Measurements from ENCODE around the gene NHLRC4.

NHLRC4 gene

GRCh38 chr16:551210-551609 is 15.6 kb upstream of the NHLRC4 start:
- no peak overlapping the region for H3K9ac ChIP-seq (ENCODE audit: low read length)
- H3K4me1 ChIP-seq (ENCODE audit: control insufficient read depth, insufficient read depth, low read length) = no peaks in the 10 kb centered on the region
- no peak overlapping the region for H3K27ac ChIP-seq (ENCODE audit: low read depth, low read length)
- no peaks in the 10 kb centered on the region for H3K27me3 ChIP-seq (ENCODE audit: control insufficient read depth, insufficient read depth, low read length)
- peaks cover 7% of the 10 kb centered on the region for H3K36me3 ChIP-seq (ENCODE audit: control insufficient read depth, insufficient read depth, low read length)
- no peak overlapping the region for H3K4me3 ChIP-seq (ENCODE audit: low read length)

DNA sequence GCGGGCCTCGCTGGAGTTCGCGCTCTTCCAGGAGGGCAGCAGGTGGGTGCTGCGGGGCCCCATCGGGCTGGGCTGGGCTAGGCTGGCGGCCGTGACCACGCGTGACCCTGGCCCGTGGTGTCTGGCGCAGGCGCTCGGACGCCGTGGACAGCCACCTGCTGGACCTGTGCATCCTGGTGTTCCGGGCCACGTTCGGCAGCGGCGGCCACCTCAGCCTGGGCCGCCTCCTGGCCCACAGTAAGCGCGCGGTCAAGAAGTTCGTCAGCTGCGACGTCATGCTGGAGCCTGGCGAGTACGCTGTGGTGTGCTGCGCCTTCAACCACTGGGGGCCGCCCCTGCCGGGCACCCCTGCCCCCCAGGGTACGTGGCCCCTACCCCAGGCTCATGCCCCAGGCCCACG is 14.6 kb upstream of the NHLRC4 start:
- no peak overlapping the region for H3K4me3 ChIP-seq (ENCODE audit: low read length)
- H3K27ac ChIP-seq (ENCODE audit: low read depth, low read length) = no peak overlapping the region
- H3K27me3 ChIP-seq (ENCODE audit: control insufficient read depth, insufficient read depth, low read length) = no peaks in the 10 kb centered on the region
- H3K36me3 ChIP-seq (ENCODE audit: control insufficient read depth, insufficient read depth, low read length) = peaks cover 7% of the 10 kb centered on the region
- H3K9ac ChIP-seq (ENCODE audit: low read length) = no peak overlapping the region
- no peaks in the 10 kb centered on the region for H3K4me1 ChIP-seq (ENCODE audit: control insufficient read depth, insufficient read depth, low read length)

GRCh38 chr16:553601-554296 is 13.1 kb upstream of the NHLRC4 start:
- H3K4me1 ChIP-seq (ENCODE audit: control insufficient read depth, insufficient read depth, low read length) = no peaks in the 10 kb centered on the region
- H3K9ac ChIP-seq (ENCODE audit: low read length) = no peak overlapping the region
- no peak overlapping the region for H3K4me3 ChIP-seq (ENCODE audit: low read length)
- peaks cover 4% of the 10 kb centered on the region for H3K27me3 ChIP-seq (ENCODE audit: control insufficient read depth, insufficient read depth, low read length)
- H3K27ac ChIP-seq (ENCODE audit: low read depth, low read length) = no peak overlapping the region
- H3K36me3 ChIP-seq (ENCODE audit: control insufficient read depth, insufficient read depth, low read length) = peaks cover 7% of the 10 kb centered on the region

- peaks cover 7% of the 10 kb centered on the region for H3K36me3 ChIP-seq (ENCODE audit: control insufficient read depth, insufficient read depth, low read length)
- H3K27me3 ChIP-seq (ENCODE audit: control insufficient read depth, insufficient read depth, low read length) = peaks cover 5% of the 10 kb centered on the region
- H3K4me3 ChIP-seq (ENCODE audit: low read length) = no peak overlapping the region
- no peak overlapping the region for H3K27ac ChIP-seq (ENCODE audit: low read depth, low read length)
- H3K4me1 ChIP-seq (ENCODE audit: control insufficient read depth, insufficient read depth, low read length) = no peaks in the 10 kb centered on the region
- no peak overlapping the region for H3K9ac ChIP-seq (ENCODE audit: low read length)
Measured at GRCh38 chr16:554297-554621, 12.5 kb upstream of the NHLRC4 start.

DNA sequence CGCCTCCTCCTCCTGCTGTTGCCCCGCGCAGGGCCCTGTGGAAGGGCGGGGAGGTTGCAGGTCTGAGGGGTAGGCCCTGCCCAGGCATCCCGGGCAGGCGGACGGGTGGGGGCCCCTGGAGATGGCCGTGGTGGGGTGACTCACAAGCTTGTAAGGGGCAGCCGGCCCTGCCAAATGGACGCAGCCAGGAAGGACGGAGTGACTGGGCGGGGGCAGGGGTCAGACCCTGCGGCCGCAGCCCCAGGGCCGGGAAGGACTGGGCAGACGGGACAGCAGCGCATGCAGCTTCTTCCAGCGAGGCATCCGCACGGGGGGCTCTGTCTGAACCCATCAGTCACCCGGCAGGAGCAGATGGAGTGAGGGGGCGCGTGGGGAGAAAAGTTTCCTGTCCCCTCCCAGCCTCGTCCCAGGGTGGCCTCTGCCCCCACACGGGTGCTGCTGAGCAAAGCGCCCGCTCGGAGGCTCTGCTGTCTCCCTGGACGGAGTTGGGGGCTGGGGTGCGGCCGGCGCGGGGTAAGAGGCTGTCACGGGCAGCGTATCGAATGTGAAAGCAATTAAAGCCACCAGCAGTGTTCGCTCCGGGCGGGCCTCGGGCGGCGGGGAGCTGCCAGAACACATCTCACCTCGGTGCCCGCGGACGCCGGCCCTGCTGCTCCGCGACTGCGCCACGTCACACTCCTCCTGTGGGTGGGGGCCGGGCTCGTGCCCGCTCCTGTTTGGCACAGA is 12.0 kb upstream of the NHLRC4 start:
- H3K36me3 ChIP-seq (ENCODE audit: control insufficient read depth, insufficient read depth, low read length) = peaks cover 4% of the 10 kb centered on the region
- H3K4me1 ChIP-seq (ENCODE audit: control insufficient read depth, insufficient read depth, low read length) = no peaks in the 10 kb centered on the region
- H3K27ac ChIP-seq (ENCODE audit: low read depth, low read length) = no peak overlapping the region
- no peak overlapping the region for H3K4me3 ChIP-seq (ENCODE audit: low read length)
- peaks cover 11% of the 10 kb centered on the region for H3K27me3 ChIP-seq (ENCODE audit: control insufficient read depth, insufficient read depth, low read length)
- H3K9ac ChIP-seq (ENCODE audit: low read length) = no peak overlapping the region

DNA sequence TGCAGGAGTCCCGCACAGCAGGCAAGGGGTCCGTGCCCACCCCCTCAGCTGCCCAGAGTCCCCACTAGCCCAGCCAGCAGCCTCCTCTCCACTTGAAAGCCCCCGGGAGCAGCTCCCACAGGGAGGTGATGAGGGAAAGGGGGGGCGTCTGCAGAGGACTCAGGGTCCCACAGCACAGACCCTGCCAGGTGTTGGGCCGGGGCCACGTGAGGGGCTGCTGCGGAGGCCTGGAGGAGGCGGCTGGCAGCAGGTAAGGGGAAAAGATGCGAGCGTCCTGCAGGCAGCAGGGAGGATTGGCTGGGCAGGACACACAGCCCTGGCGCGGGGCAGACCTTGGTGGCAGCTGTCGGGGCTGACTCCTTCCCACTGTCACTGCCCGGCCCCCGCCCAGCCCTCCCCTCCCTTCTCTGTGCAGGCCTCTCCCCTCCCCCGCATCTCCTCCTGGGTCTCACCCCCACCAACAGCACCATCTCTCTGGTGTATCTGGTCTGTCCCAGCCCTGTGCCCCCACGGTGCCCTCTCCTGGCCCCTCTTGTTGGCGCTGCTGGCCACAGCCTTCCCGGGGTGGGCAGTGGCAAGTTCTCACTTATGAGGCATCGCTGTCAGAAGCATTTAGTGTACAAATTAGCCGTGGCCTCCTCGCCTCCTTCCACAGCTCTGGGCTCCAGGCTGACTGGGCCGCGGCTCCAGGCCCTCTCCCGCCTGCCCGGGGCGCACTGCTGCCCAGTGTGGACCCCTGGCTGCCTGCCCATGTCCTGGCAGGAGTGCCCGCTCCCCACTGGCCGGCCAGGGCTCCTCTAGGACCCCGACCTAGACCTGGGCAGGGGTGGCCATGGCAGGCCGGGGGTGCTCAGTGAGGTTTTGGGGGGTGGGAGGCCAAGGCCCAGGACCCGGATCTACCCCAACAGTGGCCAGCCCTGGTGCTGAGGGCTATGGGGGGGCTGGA is 11.0 kb upstream of the NHLRC4 start:
- Histone ChIP-seq H3K4me3 (ENCODE audit: low read length) (no peak overlapping the region), H3K9ac (ENCODE audit: low read length) (no peak overlapping the region), H3K4me1 (ENCODE audit: control insufficient read depth, insufficient read depth, low read length) (no peaks in the 10 kb centered on the region), H3K36me3 (ENCODE audit: control insufficient read depth, insufficient read depth, low read length) (peaks cover 3% of the 10 kb centered on the region), H3K27me3 (ENCODE audit: control insufficient read depth, insufficient read depth, low read length) (peaks cover 13% of the 10 kb centered on the region), H3K27ac (ENCODE audit: low read depth, low read length) (no peak overlapping the region)

- H3K4me3 ChIP-seq (ENCODE audit: low read length) = no peak overlapping the region
- H3K4me1 ChIP-seq (ENCODE audit: control insufficient read depth, insufficient read depth, low read length) = no peaks in the 10 kb centered on the region
- H3K27ac ChIP-seq (ENCODE audit: low read depth, low read length) = no peak overlapping the region
- no peak overlapping the region for H3K9ac ChIP-seq (ENCODE audit: low read length)
- peaks cover 2% of the 10 kb centered on the region for H3K36me3 ChIP-seq (ENCODE audit: control insufficient read depth, insufficient read depth, low read length)
- peaks cover 19% of the 10 kb centered on the region for H3K27me3 ChIP-seq (ENCODE audit: control insufficient read depth, insufficient read depth, low read length)
Measured at GRCh38 chr16:556474-557173, 10.2 kb upstream of the NHLRC4 start.

- no peak overlapping the region for H3K27ac ChIP-seq (ENCODE audit: low read depth, low read length)
- H3K4me1 ChIP-seq (ENCODE audit: control insufficient read depth, insufficient read depth, low read length) = no peaks in the 10 kb centered on the region
- no peaks in the 10 kb centered on the region for H3K36me3 ChIP-seq (ENCODE audit: control insufficient read depth, insufficient read depth, low read length)
- H3K9ac ChIP-seq (ENCODE audit: low read length) = no peak overlapping the region
- H3K27me3 ChIP-seq (ENCODE audit: control insufficient read depth, insufficient read depth, low read length) = peaks cover 19% of the 10 kb centered on the region
- H3K4me3 ChIP-seq (ENCODE audit: low read length) = no peak overlapping the region
Measured at GRCh38 chr16:557463-558297, 9.1 kb upstream of the NHLRC4 start.

GRCh38 chr16:558298-559020 is 8.3 kb upstream of the NHLRC4 start:
- no peaks in the 10 kb centered on the region for H3K4me1 ChIP-seq (ENCODE audit: control insufficient read depth, insufficient read depth, low read length)
- H3K27ac ChIP-seq (ENCODE audit: low read depth, low read length) = no peak overlapping the region
- no peak overlapping the region for H3K9ac ChIP-seq (ENCODE audit: low read length)
- H3K36me3 ChIP-seq (ENCODE audit: control insufficient read depth, insufficient read depth, low read length) = no peaks in the 10 kb centered on the region
- peaks cover 19% of the 10 kb centered on the region for H3K27me3 ChIP-seq (ENCODE audit: control insufficient read depth, insufficient read depth, low read length)
- no peak overlapping the region for H3K4me3 ChIP-seq (ENCODE audit: low read length)

DNA sequence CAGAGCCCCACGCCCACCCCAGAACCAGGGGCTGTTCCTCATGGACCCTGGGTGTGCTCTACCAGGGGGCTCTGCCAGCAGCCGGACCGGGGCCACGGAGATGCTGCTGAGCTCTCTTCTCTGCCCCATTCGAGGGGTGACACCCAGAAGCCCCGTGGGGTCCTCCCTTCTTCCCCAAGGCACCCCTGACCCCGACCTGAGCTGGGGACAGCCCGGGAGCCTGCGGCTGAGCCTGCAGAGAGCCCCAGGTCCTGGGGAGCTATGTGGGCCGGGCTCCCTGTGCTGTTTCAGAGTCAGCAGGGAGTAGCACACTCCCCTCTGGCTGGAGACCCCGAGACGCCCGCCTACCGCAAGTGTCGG is 7.8 kb upstream of the NHLRC4 start:
- H3K36me3 ChIP-seq (ENCODE audit: control insufficient read depth, insufficient read depth, low read length) = no peaks in the 10 kb centered on the region
- no peaks in the 10 kb centered on the region for H3K4me1 ChIP-seq (ENCODE audit: control insufficient read depth, insufficient read depth, low read length)
- peaks cover 19% of the 10 kb centered on the region for H3K27me3 ChIP-seq (ENCODE audit: control insufficient read depth, insufficient read depth, low read length)
- no peak overlapping the region for H3K27ac ChIP-seq (ENCODE audit: low read depth, low read length)
- H3K4me3 ChIP-seq (ENCODE audit: low read length) = no peak overlapping the region
- H3K9ac ChIP-seq (ENCODE audit: low read length) = no peak overlapping the region
